Cerebellar cortex (tissue), 1 donor: Measurements from ENCODE around the gene ABCA13.
"Not testable (repeated sequence)": the region's sequence is repeated elsewhere in the genome, so short reads cannot be mapped to it uniquely, and the experiment has no call there.

Experiments
- DNase-seq: peaks from one replicate; pipeline ENCODE4 v3.0.0-alpha.2; 2015; ENCODE audit warnings: low spot score

The ABCA13 gene

DNA sequence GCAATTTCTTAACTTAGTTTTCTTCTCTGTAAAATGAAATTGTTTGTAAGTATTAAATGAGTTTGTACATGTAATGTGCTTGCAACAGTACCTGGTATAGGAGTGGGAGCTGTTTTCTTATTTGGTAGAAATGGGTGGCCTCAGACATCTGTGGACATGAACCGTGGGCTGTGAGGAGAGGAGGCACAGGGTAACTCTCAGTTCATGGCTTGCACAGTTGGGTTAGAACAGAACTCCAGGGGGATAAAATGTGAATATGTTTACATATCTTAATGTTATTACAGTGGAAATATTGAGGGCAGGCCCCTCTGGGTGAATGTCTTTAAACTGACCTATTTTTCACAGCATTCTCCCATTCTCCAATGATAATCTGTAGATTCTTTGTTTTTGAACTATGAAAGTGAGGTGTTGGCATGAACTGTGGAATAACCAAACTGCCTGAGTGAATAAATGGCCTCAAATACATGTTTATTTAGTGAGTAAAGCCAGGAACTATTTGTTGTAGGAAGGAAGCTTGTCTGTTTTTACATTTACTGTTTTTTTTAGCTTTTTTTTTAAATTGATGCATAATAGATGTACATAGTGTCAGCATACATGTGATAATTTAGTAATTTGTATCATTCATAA is 2.6 kb downstream of the ABCA13 start:
- no peak for DNase-seq

DNA sequence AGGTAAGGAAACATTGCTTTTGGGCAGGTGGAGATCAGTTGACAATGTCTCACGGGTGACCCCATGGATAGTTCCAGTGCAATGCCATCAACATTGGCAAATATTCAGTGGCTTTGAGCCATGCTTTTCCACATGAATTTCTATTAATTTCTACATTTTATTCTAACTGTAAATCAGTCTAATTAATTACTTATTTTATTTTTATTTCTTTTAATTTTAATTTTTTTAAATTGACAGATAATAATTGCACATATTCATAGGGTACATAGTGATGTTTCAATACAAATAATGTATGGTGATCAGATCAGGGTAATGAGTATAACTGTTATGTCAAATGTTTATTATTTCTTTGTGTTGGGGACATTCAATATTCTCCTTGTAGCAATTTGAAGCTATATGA is 3.8 kb downstream of the ABCA13 start:
- DNase-seq = no peak

DNA sequence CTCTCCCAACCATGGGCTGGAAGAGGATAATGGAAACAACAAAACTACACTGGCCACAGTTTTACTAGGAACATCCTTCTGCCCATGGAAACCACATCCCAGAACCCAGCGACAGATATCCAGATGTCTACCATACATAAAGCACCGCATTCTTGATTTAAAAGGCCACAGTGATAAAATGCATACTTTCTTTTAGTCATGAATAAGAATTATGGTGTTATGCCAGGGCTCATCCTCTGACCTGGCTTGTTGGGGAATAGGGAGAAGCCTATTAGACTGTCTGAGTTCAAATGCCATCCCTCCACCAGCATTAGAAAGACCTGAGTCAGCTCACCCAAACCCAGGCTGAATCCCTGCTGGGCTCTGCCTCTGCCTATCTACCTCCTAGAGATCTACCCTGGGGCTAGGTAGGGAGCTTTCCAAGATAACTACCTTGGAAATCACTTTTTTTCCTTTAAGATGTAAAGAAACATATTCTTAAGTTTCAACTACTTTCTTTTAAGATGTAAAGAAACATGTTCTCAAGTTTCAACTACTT is 5.2 kb downstream of the ABCA13 start:
- no peak for DNase-seq

DNA sequence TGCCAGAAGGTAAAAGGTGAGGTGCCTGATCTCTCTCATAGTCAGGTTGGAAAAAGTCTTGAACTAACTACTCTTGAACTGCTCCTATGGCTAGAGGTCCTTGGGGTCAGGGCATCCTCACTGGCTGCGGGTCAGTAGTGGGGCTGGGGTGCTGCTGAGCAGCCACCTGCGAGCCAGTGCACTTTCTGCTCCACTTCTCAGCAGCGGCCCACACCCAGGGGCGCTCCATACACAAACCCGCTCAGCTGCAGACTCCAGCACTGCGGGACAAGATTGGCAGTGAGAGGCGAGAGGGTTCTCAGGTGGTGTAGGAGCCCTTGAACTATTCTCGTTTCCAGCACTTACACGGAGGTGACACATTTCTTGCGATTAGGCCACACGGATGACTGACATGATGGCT is 6.0 kb downstream of the ABCA13 start:
- no peak for DNase-seq

DNA sequence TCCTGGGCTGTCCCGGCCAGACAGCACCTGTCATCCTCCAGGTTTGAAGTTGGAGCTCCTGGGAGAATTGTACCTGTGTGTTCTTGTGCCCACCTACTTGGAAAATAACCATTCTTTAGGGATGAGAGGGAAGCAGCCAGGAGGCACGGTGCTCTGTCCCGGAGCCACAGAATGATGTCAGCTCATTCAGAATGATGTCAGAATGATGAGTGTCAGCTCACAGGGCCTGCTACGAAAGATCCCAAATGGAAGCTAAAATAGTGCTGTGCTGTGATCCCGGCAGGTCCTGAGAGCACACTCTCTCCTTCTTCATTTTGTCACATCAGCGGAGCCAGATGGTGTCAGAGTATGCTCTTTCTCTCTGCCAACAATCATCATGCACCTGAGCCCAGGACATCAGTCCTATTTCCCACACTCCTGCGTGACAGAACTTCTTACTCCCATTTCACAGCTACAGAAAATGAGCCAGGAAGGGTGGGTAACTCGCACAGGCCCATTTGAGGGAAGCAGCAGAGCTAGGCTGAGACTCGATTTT is 8.3 kb downstream of the ABCA13 start:
- DNase-seq = peak; percentile 87

DNA sequence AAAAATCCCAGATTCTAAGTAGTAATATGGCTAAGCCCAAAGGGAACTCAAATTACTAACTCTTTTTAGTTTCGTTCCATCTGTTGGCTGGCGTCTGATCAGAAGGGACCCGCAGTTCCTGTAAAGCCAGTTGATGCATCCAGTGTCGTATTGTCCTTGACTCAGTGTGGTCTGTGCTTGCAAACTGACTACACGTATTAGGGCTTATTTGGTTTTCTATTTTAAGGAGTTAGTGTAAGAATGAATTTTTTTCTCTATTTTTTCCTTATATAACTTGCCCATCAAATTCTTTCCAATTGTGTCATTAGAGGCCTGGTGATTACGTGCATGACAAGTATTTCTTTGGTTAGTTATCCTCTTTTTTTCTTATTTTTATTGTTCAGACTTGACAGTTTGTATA is 9.7 kb downstream of the ABCA13 start:
- DNase-seq = no peak

DNA sequence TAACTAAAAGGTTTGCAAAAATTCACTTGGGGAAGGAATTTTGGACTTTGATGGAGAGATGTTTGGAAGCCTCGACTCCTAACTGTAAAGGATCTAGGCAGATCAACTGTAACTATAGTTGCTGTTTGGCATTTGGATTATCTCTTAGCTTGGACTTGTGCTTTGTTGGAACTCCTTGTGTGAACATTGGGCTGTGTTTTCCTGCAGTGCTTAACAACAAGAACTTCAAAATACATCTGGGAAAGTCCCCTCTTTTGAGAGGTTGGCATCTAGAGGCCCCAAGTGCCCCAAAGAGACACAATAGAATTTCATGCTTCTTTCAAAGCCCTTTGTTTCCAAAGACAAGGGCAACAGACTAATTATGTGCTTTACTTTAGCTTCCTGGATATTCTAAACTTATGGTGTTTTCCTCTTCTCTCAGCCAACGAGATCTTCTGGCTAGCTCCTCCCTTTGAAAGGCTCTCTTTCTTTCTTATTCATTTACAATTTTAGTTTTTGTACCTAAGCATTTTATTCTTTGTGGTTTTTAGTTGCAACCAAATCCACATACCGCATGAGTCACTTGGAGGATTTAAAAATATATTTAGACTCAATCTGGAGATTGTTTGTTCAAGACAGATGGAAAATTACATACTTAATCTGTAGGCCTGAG is 11.6 kb downstream of the ABCA13 start:
- peak; percentile 16 for DNase-seq

DNA sequence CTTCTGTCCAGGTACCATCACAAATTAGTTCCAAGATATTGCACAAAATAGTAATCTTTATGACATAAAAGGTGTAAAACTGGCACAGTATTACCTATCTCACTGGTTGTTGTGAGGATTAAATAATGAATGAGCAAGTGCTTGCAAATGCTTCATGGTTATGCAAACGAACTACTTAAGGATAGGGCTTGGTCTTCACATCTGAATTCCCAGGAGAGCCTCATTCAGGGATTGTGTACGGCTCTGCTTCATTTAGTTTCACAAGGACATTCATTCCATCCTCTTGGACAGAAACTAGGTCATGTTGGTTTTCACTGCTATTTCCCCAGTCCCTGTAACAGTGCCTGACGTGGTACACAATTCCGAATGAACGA is 12.1 kb downstream of the ABCA13 start:
- peak; percentile 70 for DNase-seq

DNA sequence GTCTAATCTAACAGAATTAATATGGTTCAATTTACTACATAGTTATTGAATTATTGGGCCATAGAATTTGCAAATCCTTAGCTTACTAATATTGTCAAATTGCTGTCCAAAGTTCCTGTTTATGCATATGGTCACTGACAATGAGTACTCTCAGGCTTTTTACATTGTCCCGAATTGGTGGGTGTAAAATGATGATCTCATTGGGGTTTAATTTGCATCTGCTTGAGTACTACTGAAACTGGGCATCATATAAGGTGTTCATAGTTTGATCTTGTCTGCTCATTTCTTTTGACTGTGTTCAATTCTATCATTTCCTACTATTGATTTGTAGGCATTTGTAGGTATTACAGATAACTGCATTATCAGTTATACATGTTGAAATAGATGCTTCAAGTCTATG is 12.7 kb downstream of the ABCA13 start:
- no peak for DNase-seq

DNA sequence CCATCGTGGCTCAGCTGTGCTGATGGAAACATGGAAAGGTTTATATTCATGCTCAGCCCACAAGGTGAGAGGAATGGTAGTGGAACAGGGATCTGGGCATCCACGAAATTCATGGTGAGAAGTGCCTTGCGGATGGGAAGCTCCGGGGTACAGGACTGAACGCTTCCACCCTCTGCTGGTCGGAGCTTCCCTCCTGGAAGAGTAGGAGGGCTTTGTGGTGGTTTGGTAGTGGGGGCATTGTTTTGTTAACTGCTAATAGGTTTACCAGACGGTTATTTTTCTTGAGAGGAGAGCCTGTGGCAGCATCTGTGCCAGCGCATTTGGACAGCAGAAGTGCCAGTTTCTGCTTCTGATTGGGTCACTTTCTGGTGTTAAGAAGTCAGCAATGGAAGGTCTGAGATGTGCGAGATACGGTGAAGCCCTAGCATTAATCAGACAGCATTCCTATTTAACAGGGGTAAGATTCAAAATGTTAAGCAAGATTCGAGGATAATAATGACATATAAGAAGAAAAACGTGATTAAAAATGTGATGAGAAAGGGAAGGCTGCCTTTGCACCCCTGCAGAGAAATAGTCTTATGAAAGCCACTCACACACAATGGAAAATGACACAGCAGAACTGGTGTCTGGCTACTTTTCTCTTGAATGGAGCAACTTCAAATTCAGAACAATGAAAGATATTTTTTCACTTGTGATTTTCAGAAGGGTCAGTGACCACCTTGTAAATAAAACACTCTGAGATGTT is 17.7 kb downstream of the ABCA13 start:
- DNase-seq = no peak

DNA sequence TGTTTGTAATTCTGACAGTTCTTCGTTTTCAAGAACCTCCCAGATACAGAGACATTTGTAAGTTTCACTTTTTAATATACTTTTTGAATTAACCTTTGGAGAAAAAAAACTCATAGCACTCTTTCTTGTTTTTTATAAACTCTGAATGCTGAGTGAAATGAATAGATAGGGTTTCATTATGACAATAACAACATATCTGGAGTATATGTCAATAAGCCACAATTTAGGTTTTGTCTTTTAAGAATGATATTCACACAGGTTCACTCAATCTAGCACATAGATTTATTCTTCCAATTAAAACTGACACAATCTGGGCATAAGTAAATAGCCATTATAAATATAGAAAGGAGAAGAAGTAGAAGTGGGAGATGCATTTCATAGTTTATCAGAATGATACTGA is 21.7 kb downstream of the ABCA13 start:
- no peak for DNase-seq

DNA sequence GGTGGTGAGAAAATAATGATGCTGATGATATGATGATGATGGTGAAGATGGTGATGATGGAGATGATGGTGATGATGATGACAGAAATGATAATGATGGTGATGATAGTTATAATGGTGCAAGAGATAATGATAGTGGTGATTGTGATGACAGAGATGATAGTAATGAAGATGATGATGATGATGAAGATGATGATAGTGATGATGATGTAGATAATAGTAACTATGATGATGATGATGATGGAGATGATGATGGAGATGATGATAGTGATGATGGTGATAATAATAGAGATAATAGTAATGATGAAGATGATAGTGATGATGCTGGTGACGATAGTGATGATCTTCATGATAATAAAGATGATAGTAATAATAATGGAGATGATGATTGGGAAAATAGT is 22.2 kb downstream of the ABCA13 start:
- no peak for DNase-seq

DNA sequence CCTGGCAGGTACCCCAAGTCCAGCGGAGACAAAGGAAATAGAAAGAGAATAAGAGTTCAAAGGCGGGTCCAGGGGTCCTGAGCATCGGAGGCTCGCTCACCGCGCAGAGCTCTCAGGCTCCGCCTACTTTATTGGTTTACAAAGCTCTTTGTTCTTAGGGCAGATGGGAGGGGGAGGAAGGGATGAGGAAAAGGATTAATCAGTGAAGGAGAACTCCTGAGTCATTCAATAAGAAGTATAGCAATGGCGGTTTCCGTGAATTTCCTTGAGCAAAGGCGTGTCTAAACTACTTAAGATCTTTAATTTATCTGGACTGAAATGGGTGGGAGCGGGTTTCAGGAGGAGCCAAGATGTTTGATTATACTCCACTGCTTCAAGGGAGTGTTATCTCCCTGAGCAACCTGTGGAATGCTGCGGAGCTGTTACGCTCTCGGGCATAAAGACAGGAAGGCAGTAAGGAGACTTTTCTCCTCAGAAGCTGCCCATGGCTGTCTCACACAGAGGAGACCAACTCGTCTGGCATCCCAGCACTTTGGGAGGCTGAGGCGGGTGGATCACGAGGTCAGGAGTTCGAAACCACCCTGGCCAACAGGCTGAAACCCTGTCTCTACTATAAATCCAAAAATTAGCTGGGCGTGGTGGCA is 29.8 kb downstream of the ABCA13 start:
- not testable (repeated sequence) for DNase-seq

DNA sequence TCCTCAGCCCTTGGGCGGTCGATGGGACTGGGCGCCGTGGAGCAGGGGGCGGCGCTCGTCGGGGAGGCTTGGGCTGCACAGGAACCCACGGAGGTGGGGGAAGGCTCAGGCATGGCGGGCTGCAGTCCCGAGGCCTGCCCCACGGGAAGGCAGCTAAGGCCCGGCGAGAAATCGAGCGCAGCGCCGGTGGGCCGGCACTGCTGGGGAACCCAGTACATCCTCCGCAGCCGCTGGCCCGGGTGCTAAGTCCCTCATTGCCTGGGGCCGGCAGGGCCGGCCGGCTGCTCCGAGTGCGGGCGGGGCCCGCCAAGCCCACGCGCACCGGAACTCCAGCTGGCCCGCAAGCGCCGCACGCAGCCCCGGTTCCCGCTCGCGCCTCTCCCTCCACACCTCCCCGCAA is 31.7 kb downstream of the ABCA13 start:
- DNase-seq = not testable (repeated sequence)

DNA sequence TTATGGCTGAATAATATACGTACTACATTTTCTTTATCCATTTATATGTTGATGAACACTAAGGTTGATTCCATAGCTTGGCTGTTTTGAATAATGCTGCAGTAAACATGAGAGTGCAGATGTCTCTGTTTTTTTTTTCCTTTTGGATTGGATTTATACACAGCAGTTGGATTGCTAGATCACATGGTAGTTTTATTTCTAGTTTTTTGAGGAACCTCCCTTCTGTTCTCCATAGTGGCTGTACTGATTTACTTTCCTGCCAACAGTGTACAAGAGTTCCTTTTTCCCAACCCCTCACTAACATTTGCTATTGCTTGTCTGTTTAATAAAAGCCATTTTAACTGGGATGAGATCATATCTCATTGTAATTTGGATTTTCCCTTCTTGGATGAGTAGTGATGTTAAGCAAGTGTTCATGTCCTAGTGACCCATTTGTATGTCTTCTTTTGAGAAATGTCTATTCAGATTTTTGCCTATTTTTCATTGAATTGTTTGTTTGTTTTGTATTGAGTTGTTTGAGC is 36.0 kb downstream of the ABCA13 start:
- DNase-seq = no peak

DNA sequence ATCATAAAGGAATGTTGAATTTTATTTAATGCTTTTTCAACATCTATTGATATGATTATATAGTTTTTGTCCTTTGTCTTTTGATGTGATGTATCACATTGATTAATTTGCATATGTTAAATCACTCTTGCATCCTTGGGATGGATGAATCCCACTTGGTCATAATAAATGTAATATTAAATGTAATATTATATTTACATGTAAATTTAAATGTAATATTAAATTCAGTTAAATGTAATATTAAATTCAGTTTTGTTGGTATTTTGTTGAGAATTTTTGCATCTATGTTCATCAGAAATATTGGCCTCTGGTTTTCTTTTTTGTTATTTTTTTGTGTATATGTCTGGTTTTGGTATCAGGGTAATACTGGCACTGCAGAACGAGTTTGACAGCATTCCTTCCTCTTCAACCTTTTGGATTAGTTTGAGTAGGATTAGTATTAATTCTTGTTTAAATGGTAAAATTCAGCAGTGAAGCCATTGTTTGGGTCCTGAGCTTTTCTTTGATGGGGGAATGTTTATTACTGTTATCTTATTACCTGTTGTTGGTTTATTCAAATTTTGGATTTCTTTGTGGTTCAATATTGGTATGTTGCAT is 37.8 kb downstream of the ABCA13 start:
- no peak for DNase-seq

DNA sequence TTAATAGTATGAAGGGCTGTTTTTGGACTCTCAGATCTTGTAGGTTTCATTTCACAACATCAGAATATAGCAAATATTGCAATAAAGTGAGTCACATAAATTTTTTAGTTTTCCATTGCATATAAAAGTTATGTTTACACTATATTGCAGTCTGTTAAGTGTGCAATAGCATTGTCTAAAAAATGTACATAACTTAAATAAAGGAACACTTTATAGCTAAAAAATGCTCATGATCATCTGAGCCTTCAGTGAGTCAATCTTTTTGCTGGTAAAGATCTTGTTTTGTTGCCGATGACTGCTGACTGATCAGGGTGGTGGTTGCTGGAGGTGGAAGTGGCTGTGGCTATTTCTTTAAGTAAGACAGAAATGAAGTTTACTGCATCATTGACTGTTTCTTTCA is 42.0 kb downstream of the ABCA13 start:
- no peak for DNase-seq

DNA sequence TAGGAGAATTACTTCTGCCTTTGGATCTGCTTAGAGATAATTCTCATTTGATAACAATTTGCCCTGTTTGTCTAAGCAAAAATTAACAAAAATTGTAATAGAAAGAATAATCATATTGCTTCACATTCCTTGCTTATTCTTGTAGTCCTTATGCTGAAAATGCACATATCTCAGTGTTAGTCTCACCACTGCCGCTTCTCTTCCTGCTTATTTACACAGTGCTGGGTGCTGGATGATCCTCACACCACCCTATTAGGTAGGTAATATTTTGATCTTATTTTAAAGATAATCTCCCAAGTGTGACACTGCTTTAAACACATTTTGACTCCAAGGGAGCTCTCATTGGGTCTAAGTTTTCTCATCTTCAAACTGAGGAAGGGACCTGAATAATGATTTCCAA is 46.0 kb downstream of the ABCA13 start:
- DNase-seq = no peak

DNA sequence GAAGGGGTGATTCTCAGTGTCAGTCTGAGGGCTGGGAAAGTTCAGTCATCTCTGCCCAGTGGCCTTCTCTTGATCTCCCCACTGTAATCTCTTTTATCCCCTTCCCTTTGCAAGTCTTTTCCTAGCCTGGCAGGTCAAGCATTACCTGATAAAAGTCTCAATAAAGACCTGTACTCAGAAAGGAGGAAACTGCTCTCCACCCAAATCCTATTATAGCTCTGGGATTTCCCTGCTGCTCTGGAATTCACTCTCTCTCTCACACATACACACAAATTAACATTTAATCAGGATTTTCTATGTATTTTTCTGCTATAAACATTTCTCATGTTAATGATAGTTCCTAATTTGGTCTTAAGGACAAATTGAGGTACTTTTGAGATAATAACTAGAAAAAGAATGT is 46.5 kb downstream of the ABCA13 start:
- no peak for DNase-seq

DNA sequence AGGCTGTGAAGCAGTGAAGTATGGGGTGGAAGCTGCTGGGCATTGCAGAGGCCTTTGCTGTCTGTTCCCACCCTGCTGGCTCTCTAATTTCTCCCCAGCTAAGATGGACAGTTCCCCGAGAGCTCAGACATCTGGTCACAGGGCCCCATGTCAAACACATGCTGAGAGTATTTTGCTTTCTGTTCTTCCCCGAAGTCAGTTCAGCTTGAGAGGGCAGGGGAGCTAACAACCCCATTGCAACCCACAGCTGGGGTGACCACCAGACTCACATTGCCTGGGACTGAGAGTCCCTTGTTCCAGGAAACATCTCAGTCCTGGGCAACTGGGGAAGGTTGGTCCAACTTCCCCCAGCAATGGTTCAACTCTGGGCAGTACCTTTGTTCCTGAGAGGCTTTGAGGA is 52.8 kb downstream of the ABCA13 start:
- no peak for DNase-seq

DNA sequence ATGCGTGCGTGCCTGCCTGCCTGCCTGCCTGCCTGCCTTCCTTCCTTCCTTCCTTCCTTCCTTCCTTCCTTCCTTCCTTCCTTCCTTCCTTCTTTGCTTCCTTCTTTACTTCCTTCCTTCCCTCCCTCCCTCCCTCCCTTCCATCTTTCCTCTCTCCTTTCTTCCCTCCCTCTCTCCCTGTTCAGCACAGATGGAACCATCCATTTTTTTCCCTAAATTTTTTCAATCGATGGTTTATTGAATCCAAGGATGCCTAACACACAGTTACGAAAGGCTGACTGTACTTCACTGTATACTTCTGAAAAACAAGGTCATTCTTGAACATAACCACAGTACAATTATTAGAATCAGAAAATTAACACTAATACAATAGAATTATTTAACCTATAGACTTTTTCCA is 53.8 kb downstream of the ABCA13 start:
- DNase-seq = no peak

DNA sequence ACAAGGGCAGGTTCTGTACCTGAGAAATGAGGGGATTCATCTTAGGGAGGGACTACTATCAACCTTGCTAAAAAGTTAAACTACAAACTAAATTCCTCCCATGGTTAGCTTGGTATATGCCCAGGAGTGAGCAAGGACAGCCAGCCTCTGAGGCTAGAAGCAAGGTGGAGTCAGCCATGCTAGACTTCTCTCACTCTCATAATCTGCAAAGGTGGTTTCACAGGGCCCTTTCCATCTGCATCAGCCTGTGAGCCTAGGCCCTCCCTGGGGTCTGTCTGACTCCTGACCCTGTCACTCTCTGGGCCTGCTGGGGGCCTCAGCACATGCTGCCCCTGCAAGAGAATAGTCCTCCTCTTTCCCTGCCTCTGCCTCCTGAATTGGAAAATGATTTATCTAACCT is 66.1 kb downstream of the ABCA13 start:
- DNase-seq = no peak
